HL-60/S4 (cell line): ENCODE data around the gene CAMK2N2.
"Not testable (repeated sequence)": the region's sequence is repeated elsewhere in the genome, so short reads cannot be mapped to it uniquely, and the experiment has no call there.

ENCODE experiments used
- in situ Hi-C: fragments of 300-500 bp; cut with MboI; formaldehyde crosslinking; loops from 2 replicates; pipeline ENCODE4 v1.14.3; 2022; ENCODE audit warnings: low sequenced_read_pairs

CAMK2N2 gene

GRCh38 chr3:184275961-184276910, 14.9 kb upstream of the CAMK2N2 start, which contains the start of gene ECE2:
ECE2 (plus strand) TSS chr3:184276022; CDS start chr3:184276154, 132 bp downstream.
- in situ Hi-C loops = loop anchor here (25.0 kb wide), 1 partner anchor 814 kb away; no protein-coding TSS in a partner anchor

- in situ Hi-C loops = loop anchor here (25.0 kb wide), 1 partner anchor 813 kb away; no protein-coding TSS in a partner anchor
These were observed 14.0 kb upstream of the CAMK2N2 start for GRCh38 chr3:184275381-184275701.

- in situ Hi-C loops = no loop called here
These were observed 10.9 kb upstream of the CAMK2N2 start for GRCh38 chr3:184272269-184272668.

- in situ Hi-C loops = not testable (repeated sequence)
These were observed 5.9 kb upstream of the CAMK2N2 start for GRCh38 chr3:184267249-184267648.

GRCh38 chr3:184262764-184263179, 1.4 kb upstream of the CAMK2N2 start:
- in situ Hi-C loops = no loop called here

GRCh38 chr3:184261854-184262763, 756 bp upstream of the CAMK2N2 start:
- in situ Hi-C loops = no loop called here

GRCh38 chr3:184260724-184261269, 556 bp downstream of the CAMK2N2 start:
- in situ Hi-C loops = no loop called here

GRCh38 chr3:184259878-184260723, 1.3 kb downstream of the CAMK2N2 start:
- in situ Hi-C loops = no loop called here

- in situ Hi-C loops = no loop called here
These were observed 1.9 kb downstream of the CAMK2N2 start for GRCh38 chr3:184259396-184259877.

GRCh38 chr3:184258926-184259325, 2.4 kb downstream of the CAMK2N2 start:
- in situ Hi-C loops = no loop called here

- in situ Hi-C loops = no loop called here
These were observed 4.1 kb downstream of the CAMK2N2 start for GRCh38 chr3:184257083-184257915.

- in situ Hi-C loops = no loop called here
These were observed 5.9 kb downstream of the CAMK2N2 start for GRCh38 chr3:184255291-184256039.

GRCh38 chr3:184250167-184250828, 11.1 kb downstream of the CAMK2N2 start:
- in situ Hi-C loops = no loop called here

GRCh38 chr3:184249412-184250166, 11.8 kb downstream of the CAMK2N2 start, which contains the start of gene EEF1AKMT4:
EEF1AKMT4 (plus strand) TSS chr3:184249672; CDS start chr3:184249695, 23 bp downstream.
- in situ Hi-C loops = no loop called here

GRCh38 chr3:184248454-184249411, 12.6 kb downstream of the CAMK2N2 start, which contains the start of gene ALG3:
ALG3 (minus strand) TSS chr3:184248962; CDS start chr3:184248940, 22 bp downstream.
- in situ Hi-C loops = no loop called here

- in situ Hi-C loops = no loop called here
These were observed 19.1 kb downstream of the CAMK2N2 start for GRCh38 chr3:184242297-184242685.
